Stimulated activated memory B cell treated with anti-CD40 and anti-IgM and Interleukin-4, amounts not matched to agents 10 μg/mL and 1 μg/mL and 100 μg/mL, for 72 hours (primary cell): ENCODE results near the gene GRIK3.

Source experiments
- ATAC-seq: fragments of 150-1000 bp; cut with Tn5 transposase; 2 replicates; pipeline ENCODE4 v1.10.0; 2021
- H3K27ac Mint-ChIP-seq: one replicate; pipeline ENCODE4 v1.8.0; 2022; ENCODE audit warnings: mild to moderate bottlenecking, mixed read lengths
- H3K27me3 Mint-ChIP-seq: one replicate; pipeline ENCODE4 v1.8.0; 2022; ENCODE audit warnings: mixed read lengths
- H3K36me3 Mint-ChIP-seq: one replicate; pipeline ENCODE4 v1.8.0; 2022; ENCODE audit warnings: mixed read lengths
- H3K4me1 Mint-ChIP-seq: one replicate; pipeline ENCODE4 v1.8.0; 2022; ENCODE audit warnings: mixed read lengths
- H3K4me3 Mint-ChIP-seq: one replicate; pipeline ENCODE4 v1.8.0; 2022; ENCODE audit warnings: mild to moderate bottlenecking, moderate library complexity, mixed read lengths
- H3K9me3 Mint-ChIP-seq: one replicate; pipeline ENCODE4 v1.8.0; 2022; ENCODE audit warnings: mixed read lengths

GRIK3 gene

GRCh38 chr1:37058424-37058988 lies 24.2 kb upstream of the GRIK3 start:
- H3K4me3 Mint-ChIP-seq, result no peak overlapping the region
- no peak for ATAC-seq
- H3K9me3 Mint-ChIP-seq, result no peaks in the 10 kb centered on the region
- no peaks in the 10 kb centered on the region for H3K4me1 Mint-ChIP-seq
- no peak overlapping the region for H3K27ac Mint-ChIP-seq
- no peaks in the 10 kb centered on the region for H3K27me3 Mint-ChIP-seq
- H3K36me3 Mint-ChIP-seq, result no peaks in the 10 kb centered on the region

- H3K4me1 Mint-ChIP-seq, result no peaks in the 10 kb centered on the region
- no peaks in the 10 kb centered on the region for H3K36me3 Mint-ChIP-seq
- no peak overlapping the region for H3K4me3 Mint-ChIP-seq
- no peak for ATAC-seq
- no peaks in the 10 kb centered on the region for H3K27me3 Mint-ChIP-seq
- no peaks in the 10 kb centered on the region for H3K9me3 Mint-ChIP-seq
- no peak overlapping the region for H3K27ac Mint-ChIP-seq
Measured at GRCh38 chr1:37056325-37056724, 22.0 kb upstream of the GRIK3 start.

- Mint-ChIP-seq H3K36me3 (no peaks in the 10 kb centered on the region), H3K27ac (no peak overlapping the region), H3K9me3 (no peaks in the 10 kb centered on the region), H3K27me3 (no peaks in the 10 kb centered on the region), H3K4me1 (no peaks in the 10 kb centered on the region), H3K4me3 (no peak overlapping the region)
- ATAC-seq, result no peak
Measured at GRCh38 chr1:37055631-37056030, 21.3 kb upstream of the GRIK3 start.

GRCh38 chr1:37053173-37053572 lies 18.9 kb upstream of the GRIK3 start:
- H3K4me3 Mint-ChIP-seq, result no peak overlapping the region
- no peak overlapping the region for H3K27ac Mint-ChIP-seq
- H3K36me3 Mint-ChIP-seq, result no peaks in the 10 kb centered on the region
- no peak for ATAC-seq
- no peaks in the 10 kb centered on the region for H3K4me1 Mint-ChIP-seq
- peaks cover 9% of the 10 kb centered on the region for H3K27me3 Mint-ChIP-seq
- H3K9me3 Mint-ChIP-seq, result no peaks in the 10 kb centered on the region

GRCh38 chr1:37052120-37052519 lies 17.8 kb upstream of the GRIK3 start:
- no peak overlapping the region for H3K4me3 Mint-ChIP-seq
- no peaks in the 10 kb centered on the region for H3K36me3 Mint-ChIP-seq
- H3K4me1 Mint-ChIP-seq, result no peaks in the 10 kb centered on the region
- H3K9me3 Mint-ChIP-seq, result no peaks in the 10 kb centered on the region
- H3K27ac Mint-ChIP-seq, result no peak overlapping the region
- no peak for ATAC-seq
- H3K27me3 Mint-ChIP-seq, result peaks cover 20% of the 10 kb centered on the region

GRCh38 chr1:37051346-37051745 lies 17.0 kb upstream of the GRIK3 start:
- H3K9me3 Mint-ChIP-seq, result no peaks in the 10 kb centered on the region
- no peak overlapping the region for H3K27ac Mint-ChIP-seq
- H3K27me3 Mint-ChIP-seq, result peaks cover 26% of the 10 kb centered on the region
- no peak overlapping the region for H3K4me3 Mint-ChIP-seq
- no peaks in the 10 kb centered on the region for H3K36me3 Mint-ChIP-seq
- no peaks in the 10 kb centered on the region for H3K4me1 Mint-ChIP-seq
- ATAC-seq, result no peak

GRCh38 chr1:37047542-37047941 lies 13.2 kb upstream of the GRIK3 start:
- Mint-ChIP-seq H3K27me3 (peaks cover 56% of the 10 kb centered on the region), H3K27ac (no peak overlapping the region), H3K9me3 (no peaks in the 10 kb centered on the region), H3K4me3 (no peak overlapping the region), H3K36me3 (no peaks in the 10 kb centered on the region), H3K4me1 (no peaks in the 10 kb centered on the region)
- ATAC-seq, result no peak

- Mint-ChIP-seq H3K4me1 (no peaks in the 10 kb centered on the region), H3K4me3 (no peak overlapping the region), H3K27me3 (peaks cover 81% of the 10 kb centered on the region), H3K36me3 (no peaks in the 10 kb centered on the region), H3K27ac (no peak overlapping the region), H3K9me3 (no peaks in the 10 kb centered on the region)
- no peak for ATAC-seq
Measured at GRCh38 chr1:37043101-37043500, 8.8 kb upstream of the GRIK3 start.

GRCh38 chr1:37042506-37042905 lies 8.2 kb upstream of the GRIK3 start:
- H3K27ac Mint-ChIP-seq, result no peak overlapping the region
- no peak overlapping the region for H3K4me3 Mint-ChIP-seq
- peaks cover 81% of the 10 kb centered on the region for H3K27me3 Mint-ChIP-seq
- no peak for ATAC-seq
- H3K9me3 Mint-ChIP-seq, result no peaks in the 10 kb centered on the region
- no peaks in the 10 kb centered on the region for H3K36me3 Mint-ChIP-seq
- H3K4me1 Mint-ChIP-seq, result no peaks in the 10 kb centered on the region

GRCh38 chr1:37041483-37041882 lies 7.2 kb upstream of the GRIK3 start:
- Mint-ChIP-seq H3K4me1 (peaks cover under 1% of the 10 kb centered on the region), H3K9me3 (no peaks in the 10 kb centered on the region), H3K4me3 (no peak overlapping the region), H3K27ac (no peak overlapping the region), H3K36me3 (no peaks in the 10 kb centered on the region), H3K27me3 (peaks cover 78% of the 10 kb centered on the region)
- no peak for ATAC-seq

- Mint-ChIP-seq H3K9me3 (no peaks in the 10 kb centered on the region), H3K4me3 (no peak overlapping the region), H3K27me3 (peaks cover 80% of the 10 kb centered on the region), H3K36me3 (no peaks in the 10 kb centered on the region), H3K4me1 (peaks cover 8% of the 10 kb centered on the region), H3K27ac (no peak overlapping the region)
- no peak for ATAC-seq
Measured at GRCh38 chr1:37040773-37041172, 6.5 kb upstream of the GRIK3 start.

- Mint-ChIP-seq H3K27ac (no peak overlapping the region), H3K36me3 (no peaks in the 10 kb centered on the region), H3K9me3 (no peaks in the 10 kb centered on the region), H3K4me1 (peaks cover 13% of the 10 kb centered on the region), H3K27me3 (peaks cover 80% of the 10 kb centered on the region), H3K4me3 (no peak overlapping the region)
- no peak for ATAC-seq
Measured at GRCh38 chr1:37040261-37040660, 5.9 kb upstream of the GRIK3 start.

- ATAC-seq, result no peak
- Mint-ChIP-seq H3K4me3 (no peak overlapping the region), H3K27me3 (peaks cover 85% of the 10 kb centered on the region), H3K36me3 (no peaks in the 10 kb centered on the region), H3K9me3 (no peaks in the 10 kb centered on the region), H3K27ac (no peak overlapping the region), H3K4me1 (peaks cover 24% of the 10 kb centered on the region)
Measured at GRCh38 chr1:37038227-37039093, 4.1 kb upstream of the GRIK3 start.

GRCh38 chr1:37037690-37038089 lies 3.4 kb upstream of the GRIK3 start:
- Mint-ChIP-seq H3K9me3 (no peaks in the 10 kb centered on the region), H3K36me3 (no peaks in the 10 kb centered on the region), H3K27me3 (peaks cover 85% of the 10 kb centered on the region), H3K4me3 (no peak overlapping the region), H3K4me1 (peaks cover 26% of the 10 kb centered on the region), H3K27ac (no peak overlapping the region)
- no peak for ATAC-seq

GRCh38 chr1:37036667-37037053 lies 2.3 kb upstream of the GRIK3 start:
- H3K27ac Mint-ChIP-seq, result no peak overlapping the region
- ATAC-seq, result no peak
- no peaks in the 10 kb centered on the region for H3K36me3 Mint-ChIP-seq
- peaks cover 89% of the 10 kb centered on the region for H3K27me3 Mint-ChIP-seq
- peaks cover 33% of the 10 kb centered on the region for H3K4me1 Mint-ChIP-seq
- H3K4me3 Mint-ChIP-seq, result no peak overlapping the region
- no peaks in the 10 kb centered on the region for H3K9me3 Mint-ChIP-seq
